ENCODE results near the gene ZNF511. TPM values are rescaled to one million over a fixed set of nuclear protein-coding genes. Genes with fewer than 3 reads are reported as not detected.
"Not testable (repeated sequence)": the region's sequence is repeated elsewhere in the genome, so short reads cannot be mapped to it uniquely, and the experiment has no call there.

Gene ZNF511
- total and polyA plus RNA-seq, 7 donors: 43.2 to 64.2 (median 48.9) TPM

GRCh38 chr10:133262696-133263095 lies 46.0 kb upstream of the ZNF511 start:
- peak overlapping the region; percentile 90 for H3K4me3 ChIP-seq
- 81 to 89% (median 82%) methylated on average over 12 to 14 of the region's 14 CpGs for WGBS, 3 donors
- no peak for ATAC-seq

GRCh38 chr10:133263674-133264073 lies 45.0 kb upstream of the ZNF511 start:
- no peaks in the 10 kb centered on the region for H3K27me3 ChIP-seq (ENCODE audit: insufficient read depth in 3 of 3, low read length in 2 of 3)
- no peak for TF ChIP-seq CTCF (IDR thresholded peaks at IDR 0.05)
- 79 to 85% (median 81%) methylated on average over 8 to 10 of the region's 10 CpGs for WGBS, 3 donors
- H3K4me3 ChIP-seq: no peak overlapping the region
- peaks cover 6% of the 10 kb centered on the region for H3K4me1 ChIP-seq
- no peak for DNase-seq
- no peaks in the 10 kb centered on the region for H3K9me3 ChIP-seq
- H3K36me3 ChIP-seq (ENCODE audit: insufficient read depth in 1 of 2, low read depth in 1 of 2): no peaks in the 10 kb centered on the region
- H3K27ac ChIP-seq: no peak overlapping the region
- intact Hi-C loops (cut with DNase I): no loop called here
- ATAC-seq: no peak

More at GRCh38 chr10:133262696-133263095, 46.0 kb upstream of the ZNF511 start:
- no peaks in the 10 kb centered on the region for H3K36me3 ChIP-seq (ENCODE audit: insufficient read depth in 1 of 2, low read depth in 1 of 2)
- H3K9me3 ChIP-seq: no peaks in the 10 kb centered on the region
- no peaks in the 10 kb centered on the region for H3K27me3 ChIP-seq (ENCODE audit: insufficient read depth in 3 of 3, low read length in 2 of 3)
- peaks cover 10% of the 10 kb centered on the region for H3K4me1 ChIP-seq
- TF ChIP-seq CTCF (IDR thresholded peaks at IDR 0.05): no peak
- intact Hi-C loops (cut with DNase I): no loop called here
- no peak overlapping the region for H3K27ac ChIP-seq
- DNase-seq: no peak

- no peaks in the 10 kb centered on the region for H3K36me3 ChIP-seq (ENCODE audit: insufficient read depth in 1 of 2, low read depth in 1 of 2)
- H3K9me3 ChIP-seq: no peaks in the 10 kb centered on the region
- intact Hi-C loops (cut with DNase I): no loop called here
- 75 to 85% (median 79%) methylated on average over 9 of the region's 9 CpGs for WGBS, 3 donors
- peaks cover 6% of the 10 kb centered on the region for H3K4me1 ChIP-seq
- no peak for DNase-seq
- no peaks in the 10 kb centered on the region for H3K27me3 ChIP-seq (ENCODE audit: insufficient read depth in 3 of 3, low read length in 2 of 3)
- TF ChIP-seq CTCF (IDR thresholded peaks at IDR 0.05): no peak
- ATAC-seq: no peak
- no peak overlapping the region for H3K4me3 ChIP-seq
- H3K27ac ChIP-seq: no peak overlapping the region
Observed at GRCh38 chr10:133264461-133264860, 44.3 kb upstream of the ZNF511 start.

GRCh38 chr10:133265052-133265451 lies 43.7 kb upstream of the ZNF511 start:
- H3K27me3 ChIP-seq (ENCODE audit: insufficient read depth in 3 of 3, low read length in 2 of 3); H3K27ac ChIP-seq; intact Hi-C loops (cut with DNase I); DNase-seq; ATAC-seq; H3K4me1 ChIP-seq; H3K36me3 ChIP-seq (ENCODE audit: insufficient read depth in 1 of 2, low read depth in 1 of 2); H3K4me3 ChIP-seq; H3K9me3 ChIP-seq: not testable (repeated sequence)
- 87 to 94% (median 91%) methylated on average over 10 of the region's 10 CpGs for WGBS, 3 donors

- no peak for DNase-seq
- Histone ChIP-seq H3K9me3 (no peaks in the 10 kb centered on the region), H3K27ac (no peak overlapping the region), H3K4me3 (no peak overlapping the region), H3K4me1 (peaks cover 6% of the 10 kb centered on the region), H3K36me3 (ENCODE audit: insufficient read depth in 1 of 2, low read depth in 1 of 2) (no peaks in the 10 kb centered on the region), H3K27me3 (ENCODE audit: insufficient read depth in 3 of 3, low read length in 2 of 3) (no peaks in the 10 kb centered on the region)
- intact Hi-C loops (cut with DNase I): no loop called here
- no peak for TF ChIP-seq CTCF (IDR thresholded peaks at IDR 0.05)
- ATAC-seq: no peak
- 83 to 86% (median 85%) methylated on average over 21 of the region's 21 CpGs for WGBS, 3 donors
Observed at GRCh38 chr10:133266056-133266795, 42.5 kb upstream of the ZNF511 start.
